Gastroesophageal sphincter (tissue), 4 donors: ENCODE data around the gene S1PR5. TPM values are rescaled to one million over a fixed set of nuclear protein-coding genes. Genes with fewer than 3 reads are reported as not detected.
"Not testable (repeated sequence)": the region's sequence is repeated elsewhere in the genome, so short reads cannot be mapped to it uniquely, and the experiment has no call there.

Experiments
- ATAC-seq: fragments of 150-250 bp; one replicate; pipeline ENCODE4 v1.9.1; 2016; ENCODE audit warnings: mild to moderate bottlenecking, moderate library complexity
- H3K27ac ChIP-seq, 4 donors: fragments of 200-600 bp; sonication (generic) in 3 of 4; 1 replicate in 3 of 4; 2 replicates in 1 of 4; pipeline ENCODE4 v1.5.1; 2016 to 2019
- H3K27me3 ChIP-seq: fragments of 200-600 bp; sonication (generic); one replicate; pipeline ENCODE4 v1.5.1; 2019
- H3K36me3 ChIP-seq, 2 donors: fragments of 200-600 bp; sonication (generic); one replicate each; pipeline ENCODE4 v1.5.1; 2019; ENCODE audit warnings: control low read depth in 1 of 2
- H3K4me1 ChIP-seq, 3 donors: fragments of 200-600 bp; sonication (generic); 1 replicate in 2 of 3; 2 replicates in 1 of 3; pipeline ENCODE4 v1.5.1; 2016 to 2019; ENCODE audit warnings: control low read depth in 2 of 3
- H3K4me3 ChIP-seq, 2 donors: fragments of 200-600 bp; sonication (generic); one replicate each; pipeline ENCODE4 v1.5.1; 2019; ENCODE audit warnings: mild to moderate bottlenecking in 1 of 2, moderate library complexity in 1 of 2
- H3K9me3 ChIP-seq, 3 donors: fragments of 200-600 bp; sonication (generic); one replicate each; pipeline ENCODE4 v1.5.1; 2017 to 2019; ENCODE audit warnings: control low read depth in 2 of 3
- EP300 ChIP-seq: sonication (generic); formaldehyde crosslinking; IDR thresholded peaks from one replicate; pipeline ENCODE4 v1.6.1; 2017; ENCODE audit warnings: antibody characterized with exemption, mild to moderate bottlenecking
- POLR2A ChIP-seq, 2 donors: fragments of 450-650 bp; IDR thresholded peaks; one replicate each; pipeline ENCODE4 v1.6.1; 2017; ENCODE audit warnings: antibody characterized with exemption in 2 of 2, mild to moderate bottlenecking in 2 of 2, moderate library complexity in 1 of 2
- POLR2AphosphoS5 ChIP-seq: sonication (generic); formaldehyde crosslinking; IDR thresholded peaks from one replicate; pipeline ENCODE4 v1.6.1; 2017; ENCODE audit warnings: antibody characterized with exemption
- WGBS, 2 donors: methylation state at CpG; one replicate each; pipeline ENCODE4 v1.1.5; 2018; ENCODE audit warnings: low coverage in 1 of 2; 5-methylcytosine and 5-hydroxymethylcytosine counted together
- total RNA-seq, 4 donors: library from RNA; depleted of rRNA; stranded (reverse); fragments of >200 nt; gene quantifications; one replicate each; pipeline ENCODE4 v1.1.0, GENCODE V29; 2016
- TF ChIP-seq, protein P1 (sequence below), 4 experiments: fragments of 200-600 bp in 2 of 4; fragments of 450-650 bp in 2 of 4; sonication (generic) in 1 of 4; IDR thresholded peaks; one replicate each; pipeline ENCODE4 v1.5.1; 2017 to 2019; ENCODE audit warnings: antibody characterized with exemption in 4 of 4, mild to moderate bottlenecking in 2 of 4, moderate library complexity in 2 of 4

Gene S1PR5
- total RNA-seq, 4 donors from 2014 or later = 1.1 TPM; not detected in 3

GRCh38 chr19:10546817-10547216 lies 29.6 kb upstream of the S1PR5 start:
- WGBS, 2 donors = 100% methylated on average over 1 of the region's 17 CpGs; no CpG with 5 or more reads in 1 of the 2 donors

DNA sequence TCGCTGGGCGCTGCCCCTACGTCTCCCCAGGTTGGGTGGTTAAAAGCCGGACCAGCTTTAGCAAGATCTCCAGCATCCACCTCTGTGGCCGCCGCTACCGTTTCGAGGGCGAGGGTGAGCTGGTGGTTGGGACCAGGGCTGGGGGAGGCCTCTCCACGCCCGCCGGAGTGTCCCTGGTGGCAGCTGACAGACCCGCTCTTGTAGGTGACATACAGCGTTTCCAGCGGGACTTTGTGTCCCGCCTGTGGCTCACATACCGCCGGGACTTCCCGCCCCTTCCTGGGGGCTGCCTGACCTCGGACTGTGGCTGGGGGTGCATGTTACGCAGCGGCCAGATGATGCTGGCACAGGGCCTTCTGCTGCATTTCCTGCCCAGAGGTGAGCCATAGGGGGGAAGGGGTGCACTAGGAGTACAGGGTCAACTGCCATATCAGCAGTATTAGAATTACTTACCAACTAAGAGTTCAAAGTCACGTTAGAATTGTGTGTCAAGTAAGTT lies 27.6 kb upstream of the S1PR5 start:
- Histone ChIP-seq H3K4me3 (peak overlapping the region; percentile 86 to 98), H3K4me1 (peaks cover 0 to 28% (median 8%) of the 10 kb centered on the region in 3 donors), H3K36me3 (peaks cover 0 to 39% of the 10 kb centered on the region in 2 donors), H3K9me3 (no peaks in the 10 kb centered on the region), H3K27me3 (no peaks in the 10 kb centered on the region), H3K27ac (peak overlapping the region in 3 of 4 donors; percentile 81 to 92 (median 92))
- 15% methylated on average over 4 of the region's 23 CpGs; no CpG with 5 or more reads in 1 of the 2 donors for WGBS, 2 donors
- no peak for TF ChIP-seq POLR2A (IDR thresholded peaks at IDR 0.05)
- ATAC-seq = no peak

More at GRCh38 chr19:10546817-10547216, 29.6 kb upstream of the S1PR5 start:
- H3K4me1 ChIP-seq = peaks cover 0 to 28% (median 8%) of the 10 kb centered on the region in 3 donors
- no peak overlapping the region for H3K4me3 ChIP-seq
- no peaks in the 10 kb centered on the region for H3K9me3 ChIP-seq
- TF ChIP-seq POLR2A (IDR thresholded peaks at IDR 0.05) = no peak
- TF ChIP-seq EP300 = no peak
- TF ChIP-seq, protein P1, sequence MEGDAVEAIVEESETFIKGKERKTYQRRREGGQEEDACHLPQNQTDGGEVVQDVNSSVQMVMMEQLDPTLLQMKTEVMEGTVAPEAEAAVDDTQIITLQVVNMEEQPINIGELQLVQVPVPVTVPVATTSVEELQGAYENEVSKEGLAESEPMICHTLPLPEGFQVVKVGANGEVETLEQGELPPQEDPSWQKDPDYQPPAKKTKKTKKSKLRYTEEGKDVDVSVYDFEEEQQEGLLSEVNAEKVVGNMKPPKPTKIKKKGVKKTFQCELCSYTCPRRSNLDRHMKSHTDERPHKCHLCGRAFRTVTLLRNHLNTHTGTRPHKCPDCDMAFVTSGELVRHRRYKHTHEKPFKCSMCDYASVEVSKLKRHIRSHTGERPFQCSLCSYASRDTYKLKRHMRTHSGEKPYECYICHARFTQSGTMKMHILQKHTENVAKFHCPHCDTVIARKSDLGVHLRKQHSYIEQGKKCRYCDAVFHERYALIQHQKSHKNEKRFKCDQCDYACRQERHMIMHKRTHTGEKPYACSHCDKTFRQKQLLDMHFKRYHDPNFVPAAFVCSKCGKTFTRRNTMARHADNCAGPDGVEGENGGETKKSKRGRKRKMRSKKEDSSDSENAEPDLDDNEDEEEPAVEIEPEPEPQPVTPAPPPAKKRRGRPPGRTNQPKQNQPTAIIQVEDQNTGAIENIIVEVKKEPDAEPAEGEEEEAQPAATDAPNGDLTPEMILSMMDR (IDR thresholded peaks at IDR 0.05) = no peak
- no peak for TF ChIP-seq POLR2AphosphoS5
- no peak for ATAC-seq
- H3K36me3 ChIP-seq = peaks cover 0 to 59% of the 10 kb centered on the region in 2 donors
- H3K27me3 ChIP-seq = no peaks in the 10 kb centered on the region
- H3K27ac ChIP-seq = no peak overlapping the region

GRCh38 chr19:10544242-10544752 lies 27.1 kb upstream of the S1PR5 start:
- H3K27me3 ChIP-seq = peaks cover 3% of the 10 kb centered on the region
- no peaks in the 10 kb centered on the region for H3K9me3 ChIP-seq
- peak; percentile 29 for ATAC-seq
- peak overlapping the region; percentile 79 to 92 (median 86) for H3K27ac ChIP-seq
- H3K4me1 ChIP-seq = peaks cover 0 to 28% (median 8%) of the 10 kb centered on the region in 3 donors
- peaks cover 0 to 34% of the 10 kb centered on the region in 2 donors for H3K36me3 ChIP-seq
- WGBS, 2 donors = no CpG with 5 or more reads among the region's 22 CpGs
- H3K4me3 ChIP-seq = peak overlapping the region; percentile 86 to 98
- no peak for TF ChIP-seq POLR2A (IDR thresholded peaks at IDR 0.05)
- no peak for TF ChIP-seq POLR2AphosphoS5
- TF ChIP-seq EP300 = no peak
- TF ChIP-seq, protein P1 (IDR thresholded peaks at IDR 0.05) = no peak

GRCh38 chr19:10543420-10544241 lies 26.4 kb upstream of the S1PR5 start, which contains the start of gene ATG4D:
Gene ATG4D, plus strand, starts transcription at chr19:10543904. Its CDS starts 187 bp downstream, at chr19:10544091.
- Histone ChIP-seq H3K9me3 (no peaks in the 10 kb centered on the region), H3K4me1 (peaks cover 0 to 28% (median 8%) of the 10 kb centered on the region in 3 donors), H3K4me3 (peak within 1 kb of the TSS; percentile 86 to 98), H3K27me3 (peaks cover 10% of the 10 kb centered on the region), H3K36me3 (peaks cover 0 to 27% of the 10 kb centered on the region in 2 donors), H3K27ac (peak within 1 kb of the TSS; percentile 79 to 92 (median 86))
- ATAC-seq = peak; percentile 92
- WGBS, 2 donors = 38% methylated on average over 1 of the region's 79 CpGs; no CpG with 5 or more reads in 1 of the 2 donors
- TF ChIP-seq, protein P1 (IDR thresholded peaks at IDR 0.05) = peak in 1 of 4 experiments; percentile 25
- TF ChIP-seq EP300 = no peak
- TF ChIP-seq POLR2AphosphoS5 = peak; percentile 86
- peak; percentile 75 to 91 for TF ChIP-seq POLR2A (IDR thresholded peaks at IDR 0.05)

GRCh38 chr19:10543059-10543419 lies 25.8 kb upstream of the S1PR5 start:
- Histone ChIP-seq H3K27ac (peak overlapping the region in 3 of 4 donors; percentile 81 to 92 (median 92)), H3K4me1 (peaks cover 0 to 28% (median 8%) of the 10 kb centered on the region in 3 donors), H3K9me3 (no peaks in the 10 kb centered on the region), H3K4me3 (peak overlapping the region; percentile 86 to 98), H3K36me3 (peaks cover 0 to 21% of the 10 kb centered on the region in 2 donors), H3K27me3 (peaks cover 16% of the 10 kb centered on the region)
- no peak for ATAC-seq
- 26 to 45% methylated on average over 6 to 7 of the region's 8 CpGs for WGBS, 2 donors
- TF ChIP-seq POLR2A (IDR thresholded peaks at IDR 0.05) (no peak), EP300 (no peak), POLR2AphosphoS5 (no peak)
- TF ChIP-seq, protein P1 (IDR thresholded peaks at IDR 0.05) = no peak

DNA sequence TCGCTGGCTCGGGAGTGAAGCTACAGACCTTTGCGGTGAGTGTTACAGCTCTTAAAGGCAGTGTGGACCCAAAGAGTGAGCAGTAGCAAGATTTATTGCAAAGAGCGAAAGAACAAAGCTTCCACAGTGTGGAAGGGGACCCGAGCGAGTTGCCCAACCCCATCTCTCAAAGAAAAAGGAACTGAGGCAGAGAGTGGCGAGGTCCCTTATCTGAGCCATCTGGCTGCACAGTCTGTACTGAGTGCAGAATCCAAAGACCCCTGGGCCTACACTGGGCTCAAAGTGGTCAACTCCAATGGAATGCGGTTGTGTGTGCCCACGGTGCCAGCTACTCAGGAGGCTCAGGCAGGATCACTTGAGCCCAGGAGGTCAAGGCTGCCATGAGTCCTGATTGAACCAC lies 21.8 kb upstream of the S1PR5 start:
- 40 to 58% methylated on average over 1 to 5 of the region's 9 CpGs for WGBS, 2 donors
- not testable (repeated sequence) for H3K9me3 ChIP-seq, H3K4me3 ChIP-seq, H3K27ac ChIP-seq, H3K36me3 ChIP-seq, H3K4me1 ChIP-seq, ATAC-seq
- peaks cover 45% of the 10 kb centered on the region for H3K27me3 ChIP-seq
